GM20000 (cell line): ENCODE data around the gene SLC30A2.

Experiments used
- DNase-seq: peaks from one replicate; pipeline ENCODE4 v3.0.0; 2012; ENCODE audit warnings: low spot score
- TF ChIP-seq, protein P1 (sequence below): IDR thresholded peaks from 2 replicates; pipeline ENCODE4 v1.5.1; 2012; ENCODE audit warnings: mild to moderate bottlenecking, control low read depth; ENCODE audit errors: extremely low read depth, missing control alignments

The SLC30A2 gene

DNA sequence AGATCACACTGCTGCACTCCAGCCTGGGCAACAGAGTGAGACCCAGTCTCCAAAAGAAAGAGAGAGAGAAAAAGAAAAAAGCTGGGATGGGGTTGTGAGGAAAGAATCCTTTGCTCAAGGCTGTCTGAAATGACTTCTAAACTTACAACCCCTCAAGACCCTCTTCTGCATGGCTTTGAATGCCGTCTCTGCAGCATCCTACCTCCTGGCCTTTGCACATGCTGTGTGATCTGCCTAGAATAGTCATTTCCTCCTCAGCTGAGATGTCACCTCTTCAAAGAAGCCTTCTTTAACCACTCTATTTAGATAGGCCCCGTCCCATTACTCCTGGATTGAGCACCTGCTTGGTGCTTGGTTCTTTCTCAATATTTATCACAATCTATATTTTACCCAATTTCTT, 38.9 kb upstream of the SLC30A2 start:
- TF ChIP-seq, protein P1, sequence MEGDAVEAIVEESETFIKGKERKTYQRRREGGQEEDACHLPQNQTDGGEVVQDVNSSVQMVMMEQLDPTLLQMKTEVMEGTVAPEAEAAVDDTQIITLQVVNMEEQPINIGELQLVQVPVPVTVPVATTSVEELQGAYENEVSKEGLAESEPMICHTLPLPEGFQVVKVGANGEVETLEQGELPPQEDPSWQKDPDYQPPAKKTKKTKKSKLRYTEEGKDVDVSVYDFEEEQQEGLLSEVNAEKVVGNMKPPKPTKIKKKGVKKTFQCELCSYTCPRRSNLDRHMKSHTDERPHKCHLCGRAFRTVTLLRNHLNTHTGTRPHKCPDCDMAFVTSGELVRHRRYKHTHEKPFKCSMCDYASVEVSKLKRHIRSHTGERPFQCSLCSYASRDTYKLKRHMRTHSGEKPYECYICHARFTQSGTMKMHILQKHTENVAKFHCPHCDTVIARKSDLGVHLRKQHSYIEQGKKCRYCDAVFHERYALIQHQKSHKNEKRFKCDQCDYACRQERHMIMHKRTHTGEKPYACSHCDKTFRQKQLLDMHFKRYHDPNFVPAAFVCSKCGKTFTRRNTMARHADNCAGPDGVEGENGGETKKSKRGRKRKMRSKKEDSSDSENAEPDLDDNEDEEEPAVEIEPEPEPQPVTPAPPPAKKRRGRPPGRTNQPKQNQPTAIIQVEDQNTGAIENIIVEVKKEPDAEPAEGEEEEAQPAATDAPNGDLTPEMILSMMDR, result no peak

DNA sequence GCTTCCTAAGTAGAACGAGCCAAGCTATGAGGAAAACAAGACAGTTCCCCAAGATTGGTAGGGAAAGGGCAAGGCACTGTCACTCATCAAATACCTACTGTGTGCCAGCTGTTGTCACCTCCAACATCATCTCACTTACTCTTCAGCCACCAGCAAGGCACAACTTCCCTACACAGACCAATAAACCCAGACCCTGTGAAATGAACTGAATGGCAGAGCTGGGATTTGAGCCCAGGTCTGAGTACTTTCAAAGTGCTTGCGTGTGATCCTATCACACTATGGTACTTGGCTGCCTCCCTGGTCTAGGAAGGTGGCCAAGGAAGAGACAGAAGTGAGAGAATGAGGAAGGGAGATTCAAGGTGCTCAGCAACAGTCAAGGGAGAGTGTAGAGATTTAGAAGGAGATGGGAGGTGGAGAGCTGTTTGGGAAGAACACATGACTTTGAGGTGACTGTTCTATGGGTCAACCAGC, 38.2 kb upstream of the SLC30A2 start:
- DNase-seq, result no peak
- TF ChIP-seq, protein P1, result no peak

More for the DNA sequence above, 38.9 kb upstream of the SLC30A2 start:
- no peak for DNase-seq

DNA sequence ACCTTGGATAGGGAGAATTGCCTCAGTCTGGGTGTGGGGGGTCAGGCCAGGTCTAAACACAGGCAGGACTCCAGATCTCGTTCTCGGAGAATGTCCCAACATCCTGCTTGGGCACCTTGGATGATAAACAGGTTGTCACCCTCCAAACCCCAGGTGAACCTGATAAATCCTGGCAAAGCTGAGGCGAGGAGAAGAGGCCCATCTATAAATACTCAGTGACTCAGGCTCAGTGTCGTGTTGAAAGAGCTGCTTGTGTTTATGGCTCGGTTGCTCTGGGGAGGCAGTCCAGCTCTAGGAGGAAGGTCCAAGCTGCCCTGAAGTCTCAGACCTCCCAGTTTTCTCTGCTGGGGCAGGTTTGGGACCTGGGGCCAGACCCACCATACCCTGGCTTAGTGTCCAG, 37.3 kb upstream of the SLC30A2 start:
- no peak for DNase-seq

DNA sequence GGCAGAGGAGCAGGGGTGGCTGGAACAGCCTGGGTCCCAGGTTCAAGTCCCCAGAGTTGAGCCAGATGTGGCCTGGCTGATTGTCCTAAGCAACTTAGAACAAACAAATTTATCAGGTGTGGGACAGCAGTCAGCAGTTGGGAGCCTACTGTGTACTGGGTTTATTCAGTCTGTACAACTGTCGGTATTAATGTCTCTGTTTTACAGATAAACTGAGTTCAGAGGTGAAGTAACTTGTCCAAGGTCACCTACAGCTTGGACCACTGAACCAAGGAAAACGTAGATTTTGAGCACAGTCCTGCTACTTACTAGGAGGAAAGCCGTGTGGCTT, 36.1 kb upstream of the SLC30A2 start:
- DNase-seq, result no peak
- TF ChIP-seq, protein P1, result no peak

More for the DNA sequence above, 37.3 kb upstream of the SLC30A2 start:
- TF ChIP-seq, protein P1, result no peak

DNA sequence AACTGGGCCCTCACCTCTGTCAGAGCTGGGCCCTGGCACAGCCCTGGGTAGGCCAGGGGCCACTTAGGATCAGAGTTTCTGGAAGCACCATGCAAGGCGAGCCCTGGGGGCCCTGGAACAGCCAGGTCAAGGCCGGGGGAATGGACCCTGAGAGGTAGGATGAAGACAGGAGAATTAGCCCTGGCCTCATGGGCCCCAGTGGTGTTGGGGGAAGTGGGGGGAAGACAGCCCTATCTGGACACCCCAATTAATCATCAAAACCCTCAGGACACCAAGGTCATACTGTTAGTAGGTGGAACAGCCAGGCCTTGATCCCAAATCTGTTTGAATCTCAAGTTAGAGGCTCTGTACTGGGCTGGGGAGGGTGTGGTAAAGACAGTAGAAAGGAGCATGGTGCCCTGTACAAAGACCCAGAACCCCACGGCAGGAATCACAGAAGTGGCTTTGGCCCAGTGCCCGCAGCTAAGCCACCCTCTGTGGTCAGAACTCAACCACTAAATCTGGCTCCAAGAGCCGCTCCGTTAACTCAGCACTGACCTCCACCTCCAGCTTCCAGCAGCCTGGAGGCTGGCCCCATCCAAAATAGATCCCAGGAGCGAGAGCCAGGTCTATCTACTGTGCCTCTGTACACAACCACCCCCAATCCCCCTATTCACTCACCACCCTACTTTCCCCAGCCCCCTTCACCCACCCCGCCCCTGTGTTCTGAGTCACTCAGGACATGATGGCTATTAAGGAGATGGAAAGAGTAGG, 35.5 kb upstream of the SLC30A2 start:
- TF ChIP-seq, protein P1, result no peak
- no peak for DNase-seq

DNA sequence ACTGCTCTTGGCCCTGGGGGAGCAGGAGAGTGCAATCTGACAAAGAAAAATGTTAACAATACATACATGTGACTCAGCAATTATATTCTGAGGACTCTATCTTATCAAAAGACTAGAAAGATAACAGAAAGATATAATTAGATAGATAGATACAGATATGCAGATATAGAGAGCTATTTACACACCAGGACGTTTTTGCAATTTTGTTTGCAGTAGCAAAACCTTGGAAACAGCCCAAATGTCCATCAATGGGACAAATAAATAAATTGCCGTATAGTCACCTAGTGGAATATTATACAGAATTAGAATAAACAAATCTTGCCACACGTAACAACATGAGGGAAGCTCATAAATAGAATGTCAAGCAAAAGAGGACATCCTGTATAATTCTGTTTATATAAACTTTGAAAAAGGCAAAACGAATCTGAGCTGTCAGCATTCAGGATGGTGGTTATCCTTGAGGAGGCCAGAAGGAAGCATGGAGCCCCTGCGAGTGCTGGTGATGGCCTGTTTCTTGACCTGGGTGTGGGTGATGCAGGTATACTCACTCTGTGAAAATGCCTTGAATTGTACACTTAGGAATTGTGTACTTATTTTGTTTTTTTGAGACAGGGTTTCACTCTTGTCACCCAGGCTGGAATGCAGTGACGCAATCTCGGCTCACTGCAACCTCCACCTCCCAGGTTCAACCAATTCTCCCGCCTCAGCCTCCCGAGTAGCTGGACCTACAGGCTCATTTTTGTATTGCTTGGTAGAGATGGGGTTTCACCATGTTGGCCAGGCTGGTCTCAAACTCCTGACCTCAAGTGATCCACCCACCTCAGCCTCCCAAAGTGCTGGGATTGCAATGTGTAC, 34.3 kb upstream of the SLC30A2 start:
- no peak for DNase-seq
- TF ChIP-seq, protein P1, result no peak

DNA sequence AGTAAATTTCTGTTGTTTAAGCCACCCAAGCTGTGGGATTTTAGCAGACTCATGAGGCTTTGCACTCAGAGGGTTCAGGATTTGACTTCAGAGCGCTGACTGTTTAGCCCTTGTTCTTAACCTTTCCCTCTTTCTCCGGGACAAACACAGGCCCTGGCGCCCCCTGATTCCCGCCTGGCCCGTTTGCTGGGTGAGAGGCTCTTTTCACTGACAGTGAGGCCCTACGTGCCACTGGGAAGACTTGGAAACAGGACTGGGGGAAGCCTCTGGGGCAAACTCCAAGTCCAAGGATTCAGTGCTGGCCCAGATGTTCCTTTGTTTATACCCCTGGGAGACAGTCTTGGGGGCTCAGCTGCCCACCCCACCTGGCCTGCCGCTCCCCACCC, 33.3 kb upstream of the SLC30A2 start:
- DNase-seq, result no peak
- TF ChIP-seq, protein P1, result no peak
